Measurements from ENCODE around the gene TP53I13. TPM values are rescaled to one million over a fixed set of nuclear protein-coding genes. Genes with fewer than 3 reads are reported as not detected.
A peak's percentile ranks its signal among the peaks of the same experiment; 100 is the strongest.

TP53I13 gene
- total and polyA plus RNA-seq, 2 of the 13 experiments (the other 11 are each of a cell fraction or from before 2014, with no cell fraction given): 16.9 to 25.7 TPM

GRCh38 chr17:29617125-29617480 is 48.6 kb downstream of the TP53I13 start:
- Histone ChIP-seq H4K20me1 (ENCODE audit: insufficient read depth, low read length) (no peaks in the 10 kb centered on the region), H3K4me3 (replicated peaks in 1 of 3; ENCODE audit: insufficient read depth in 1 of 3, low read depth in 2 of 3, low read length in 3 of 3) (peak overlapping the region; percentile 36 to 75 (median 42); a peak in 5 of 6 replicates)
- intact Hi-C loops (cut with micrococcal nuclease; ENCODE audit: unreplicated experiment): no loop called here
- TF ChIP-seq SP1 (IDR thresholded peaks at IDR 0.05) (no peak), SP1 (CRISPR knock-in tag; IDR thresholded peaks at IDR 0.05) (peak; percentile 55; the same call in 1 of the 2 replicates), SP5 (CRISPR knock-in tag; IDR thresholded peaks at IDR 0.05; ENCODE audit: borderline replicate concordance, low read depth) (0 out of 2 replicates have a peak, but pooled peaks have one; percentile 11), RFXAP (CRISPR knock-in tag; IDR thresholded peaks at IDR 0.05; ENCODE audit: borderline replicate concordance) (no peak), SMARCC2 (IDR thresholded peaks at IDR 0.05) (no peak), TRIM22 (IDR thresholded peaks at IDR 0.05) (no peak), PRDM4 (CRISPR knock-in tag; IDR thresholded peaks at IDR 0.05; ENCODE audit: borderline replicate concordance) (no peak), MEIS1 (CRISPR knock-in tag; IDR thresholded peaks at IDR 0.05; ENCODE audit: borderline replicate concordance) (no peak), HDAC1 (CRISPR knock-in tag; IDR thresholded peaks at IDR 0.05) (peak; percentile 57), ZNF574 (CRISPR knock-in tag; IDR thresholded peaks at IDR 0.05) (peak; percentile 78), SALL2 (CRISPR knock-in tag; IDR thresholded peaks at IDR 0.05) (peak; percentile 21; the same call in 1 of the 2 replicates), PHF20 (CRISPR knock-in tag; IDR thresholded peaks at IDR 0.05) (no peak), SAP130 (CRISPR knock-in tag; IDR thresholded peaks at IDR 0.05; ENCODE audit: low read depth) (peak; percentile 81), SPEN (CRISPR knock-in tag; IDR thresholded peaks at IDR 0.05; ENCODE audit: low read depth) (0 out of 2 replicates have a peak, but pooled peaks have one; percentile 32), ZMYM3 (CRISPR knock-in tag; IDR thresholded peaks at IDR 0.05) (peak; percentile 54), KLF11 (CRISPR knock-in tag; IDR thresholded peaks at IDR 0.05) (no peak), HIC2 (CRISPR knock-in tag; IDR thresholded peaks at IDR 0.05; ENCODE audit: low read depth) (peak; percentile 58), ZNF333 (CRISPR knock-in tag; IDR thresholded peaks at IDR 0.05; ENCODE audit: borderline replicate concordance) (no peak)

More at GRCh38 chr17:29617125-29617480, 48.6 kb downstream of the TP53I13 start:
- in situ Hi-C loops (cut with HindIII; ENCODE audit: extremely low pct_ligation_motif_present, low pct_unique_long_range_greater_than_20kb): loop anchor here (5.0 kb wide), 1 partner anchor 35 kb away; no protein-coding TSS in a partner anchor
- Histone ChIP-seq H3K27me3 (ENCODE audit: control insufficient read depth in 1 of 2, insufficient read depth in 2 of 2, low read length in 2 of 2) (peaks cover 4 to 79% of the 10 kb centered on the region in 2 experiments), H3K4me1 (ENCODE audit: insufficient read depth, low read length) (peaks cover 75% of the 10 kb centered on the region), H3K27ac (ENCODE audit: extremely low read length, insufficient read depth, low read length) (no peak overlapping the region), H3K36me3 (replicated peaks in 1 of 2; ENCODE audit: control insufficient read depth in 1 of 2, insufficient read depth in 2 of 2, low read length in 2 of 2) (no peaks in the 10 kb centered on the region), H3K9me3 (ENCODE audit: low read length) (no peaks in the 10 kb centered on the region), H3K4me2 (ENCODE audit: low read depth, low read length) (peak overlapping the region; percentile 97), H3K9ac (ENCODE audit: insufficient read depth, low read depth, low read length) (0 out of 2 replicates have a peak overlapping the region, but pooled peaks have one; percentile 41), H2AFZ (ENCODE audit: low read length) (no peak overlapping the region), H3K79me2 (ENCODE audit: insufficient read depth, low read length) (no peaks in the 10 kb centered on the region)
- FAIRE-seq (peak; percentile 52), ATAC-seq (peak; percentile 64), DNase-seq (ENCODE audit: low spot score) (peak; percentile 80)
- CTCF ChIA-PET (ENCODE audit: low intra/inter-chr PET ratio, low total read pairs): interaction anchor here (0.6 to 2.6 kb wide), 3 partner anchors 22 to 162 kb away, joined by 3 to 10 read pairs (median 3); no protein-coding TSS in a partner anchor
- POLR2A ChIA-PET: interaction anchor here (0.6 to 1.5 kb wide), 8 partner anchors 21 to 323 kb away, joined by 3 to 5 read pairs (median 3); partner anchors contain the start of genes NUFIP2 and TAOK1
- no TSS peak for BruUV-seq (replicated peaks)
- WGBS (ENCODE audit: low lambda C conversion rate): 2% methylated on average over 8 of the region's 16 CpGs

Data from HepG2 (cell line).